ENCODE data around the gene LRG1.

LRG1 gene

GRCh38 chr19:4493929-4494690, 45.7 kb downstream of the LRG1 start:
- TF ChIP-seq, protein P1, sequence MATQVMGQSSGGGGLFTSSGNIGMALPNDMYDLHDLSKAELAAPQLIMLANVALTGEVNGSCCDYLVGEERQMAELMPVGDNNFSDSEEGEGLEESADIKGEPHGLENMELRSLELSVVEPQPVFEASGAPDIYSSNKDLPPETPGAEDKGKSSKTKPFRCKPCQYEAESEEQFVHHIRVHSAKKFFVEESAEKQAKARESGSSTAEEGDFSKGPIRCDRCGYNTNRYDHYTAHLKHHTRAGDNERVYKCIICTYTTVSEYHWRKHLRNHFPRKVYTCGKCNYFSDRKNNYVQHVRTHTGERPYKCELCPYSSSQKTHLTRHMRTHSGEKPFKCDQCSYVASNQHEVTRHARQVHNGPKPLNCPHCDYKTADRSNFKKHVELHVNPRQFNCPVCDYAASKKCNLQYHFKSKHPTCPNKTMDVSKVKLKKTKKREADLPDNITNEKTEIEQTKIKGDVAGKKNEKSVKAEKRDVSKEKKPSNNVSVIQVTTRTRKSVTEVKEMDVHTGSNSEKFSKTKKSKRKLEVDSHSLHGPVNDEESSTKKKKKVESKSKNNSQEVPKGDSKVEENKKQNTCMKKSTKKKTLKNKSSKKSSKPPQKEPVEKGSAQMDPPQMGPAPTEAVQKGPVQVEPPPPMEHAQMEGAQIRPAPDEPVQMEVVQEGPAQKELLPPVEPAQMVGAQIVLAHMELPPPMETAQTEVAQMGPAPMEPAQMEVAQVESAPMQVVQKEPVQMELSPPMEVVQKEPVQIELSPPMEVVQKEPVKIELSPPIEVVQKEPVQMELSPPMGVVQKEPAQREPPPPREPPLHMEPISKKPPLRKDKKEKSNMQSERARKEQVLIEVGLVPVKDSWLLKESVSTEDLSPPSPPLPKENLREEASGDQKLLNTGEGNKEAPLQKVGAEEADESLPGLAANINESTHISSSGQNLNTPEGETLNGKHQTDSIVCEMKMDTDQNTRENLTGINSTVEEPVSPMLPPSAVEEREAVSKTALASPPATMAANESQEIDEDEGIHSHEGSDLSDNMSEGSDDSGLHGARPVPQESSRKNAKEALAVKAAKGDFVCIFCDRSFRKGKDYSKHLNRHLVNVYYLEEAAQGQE (IDR thresholded peaks at IDR 0.05; ENCODE audit: insufficient replicate concordance, low read depth): no peak
- TF ChIP-seq SPI1 (IDR thresholded peaks at IDR 0.05; ENCODE audit: borderline replicate concordance, low read depth): no peak
- TF ChIP-seq CTCF (IDR thresholded peaks at IDR 0.05; ENCODE audit: insufficient read depth, low read length): no peak
- no peak for TF ChIP-seq GABPA (IDR thresholded peaks at IDR 0.05; ENCODE audit: low read depth)
- no peak for TF ChIP-seq POLR2AphosphoS5 (IDR thresholded peaks at IDR 0.05; ENCODE audit: low read depth)
- Histone ChIP-seq H3K27ac (replicated peaks) (no peak overlapping the region), H3K27me3 (ENCODE audit: insufficient read depth, poor library complexity, severe bottlenecking) (no peaks in the 10 kb centered on the region), H3K4me3 (replicated peaks; ENCODE audit: insufficient read depth, low read length) (no peak overlapping the region)
- DNase-seq (ENCODE audit: low read depth in 1 of 2, low spot score in 1 of 2): no peak

- H3K27me3 ChIP-seq (ENCODE audit: insufficient read depth, poor library complexity, severe bottlenecking): no peaks in the 10 kb centered on the region
- DNase-seq (ENCODE audit: low read depth in 1 of 2, low spot score in 1 of 2): no peak
- no peak overlapping the region for H3K27ac ChIP-seq (replicated peaks)
- no peak overlapping the region for H3K4me3 ChIP-seq (replicated peaks; ENCODE audit: insufficient read depth, low read length)
- TF ChIP-seq CTCF (IDR thresholded peaks at IDR 0.05; ENCODE audit: insufficient read depth, low read length) (no peak), SPI1 (IDR thresholded peaks at IDR 0.05; ENCODE audit: borderline replicate concordance, low read depth) (no peak), GABPA (IDR thresholded peaks at IDR 0.05; ENCODE audit: low read depth) (no peak), POLR2AphosphoS5 (IDR thresholded peaks at IDR 0.05; ENCODE audit: low read depth) (no peak)
- TF ChIP-seq, protein P1 (IDR thresholded peaks at IDR 0.05; ENCODE audit: insufficient replicate concordance, low read depth): no peak
Observed at GRCh38 chr19:4493104-4493928, 46.5 kb downstream of the LRG1 start.

- Histone ChIP-seq H3K4me3 (replicated peaks; ENCODE audit: insufficient read depth, low read length) (no peak overlapping the region), H3K27me3 (ENCODE audit: insufficient read depth, poor library complexity, severe bottlenecking) (no peaks in the 10 kb centered on the region), H3K27ac (replicated peaks) (no peak overlapping the region)
- TF ChIP-seq GABPA (IDR thresholded peaks at IDR 0.05; ENCODE audit: low read depth) (no peak), POLR2AphosphoS5 (IDR thresholded peaks at IDR 0.05; ENCODE audit: low read depth) (no peak), CTCF (IDR thresholded peaks at IDR 0.05; ENCODE audit: insufficient read depth, low read length) (no peak), SPI1 (IDR thresholded peaks at IDR 0.05; ENCODE audit: borderline replicate concordance, low read depth) (no peak)
- TF ChIP-seq, protein P1 (IDR thresholded peaks at IDR 0.05; ENCODE audit: insufficient replicate concordance, low read depth): no peak
- no peak for DNase-seq (ENCODE audit: low read depth in 1 of 2, low spot score in 1 of 2)
Observed at GRCh38 chr19:4492337-4493103, 47.3 kb downstream of the LRG1 start.
